ENCODE results near the gene EMC7.

The EMC7 gene

GRCh38 chr15:34038023-34038870 lies 63.4 kb downstream of the EMC7 start:
- DNase-seq = peak; percentile 72

Measured in inflammatory macrophage treated with lipopolysaccharide for 4 hours (primary cell).